Regular cardiac myocyte (primary cell): Measurements from ENCODE around the gene OR10AG1. TPM values are rescaled to one million over a fixed set of nuclear protein-coding genes. Genes with fewer than 3 reads are reported as not detected.

Experiments used
- total RNA-seq: library from RNA; depleted of rRNA; stranded (reverse); fragments of >200 nt; gene quantifications from 2 replicates; pipeline ENCODE4 v1.2.3, GENCODE V29; 2014

The OR10AG1 gene, protein sequence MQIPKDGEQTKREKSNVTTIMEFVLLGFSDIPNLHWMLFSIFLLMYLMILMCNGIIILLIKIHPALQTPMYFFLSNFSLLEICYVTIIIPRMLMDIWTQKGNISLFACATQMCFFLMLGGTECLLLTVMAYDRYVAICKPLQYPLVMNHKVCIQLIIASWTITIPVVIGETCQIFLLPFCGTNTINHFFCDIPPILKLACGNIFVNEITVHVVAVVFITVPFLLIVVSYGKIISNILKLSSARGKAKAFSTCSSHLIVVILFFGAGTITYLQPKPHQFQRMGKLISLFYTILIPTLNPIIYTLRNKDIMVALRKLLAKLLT
- not detected in 2 replicates for total RNA-seq

DNA sequence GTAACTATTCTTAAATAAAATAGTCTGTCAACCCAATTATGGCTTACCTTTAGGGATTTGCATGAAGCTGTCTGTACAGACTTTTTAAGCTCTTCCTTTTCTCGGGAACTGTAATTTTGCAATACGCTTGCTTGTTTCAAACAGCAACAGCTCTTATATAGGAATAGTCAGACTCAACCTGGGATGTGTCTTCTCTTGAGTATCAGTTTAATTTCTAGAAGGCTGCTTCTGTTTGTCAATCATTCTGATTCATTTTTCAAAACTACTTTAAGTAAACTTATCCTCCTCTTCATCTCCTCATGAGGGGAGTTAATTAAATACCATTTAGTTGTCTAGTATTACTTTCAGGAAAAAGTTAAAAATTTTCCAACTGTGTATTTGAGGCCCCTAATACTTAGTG, at the start of gene OR10AG1:
Gene OR10AG1 (minus strand): TSS at position 101 of the 400 bp plus-strand sequence. CDS start 38 bp downstream, at position 63.

DNA sequence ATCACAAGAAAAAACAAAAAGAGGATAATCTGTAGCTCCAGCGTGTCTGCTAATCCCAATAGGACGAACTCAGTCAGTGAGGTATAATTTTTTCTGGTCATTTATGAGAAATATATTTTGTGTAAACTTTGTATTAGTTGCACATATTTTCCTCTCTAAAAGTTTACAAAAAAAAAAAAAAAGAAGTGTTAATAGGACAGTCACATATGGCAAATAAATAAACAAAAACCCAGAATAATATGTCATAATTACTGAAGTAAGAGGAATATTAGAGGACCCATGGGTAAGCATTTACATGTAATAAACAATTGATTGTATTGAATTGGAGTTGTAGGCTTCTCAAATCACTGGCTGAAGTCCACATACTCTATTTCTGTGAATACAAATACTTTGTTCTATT, 24.8 kb upstream of the OR10AG1 start, which contains the start of gene OR5F1:
Gene OR5F1 (minus strand): TSS at position 101 of the 400 bp plus-strand sequence. CDS start 0 bp downstream, at position 101.

DNA sequence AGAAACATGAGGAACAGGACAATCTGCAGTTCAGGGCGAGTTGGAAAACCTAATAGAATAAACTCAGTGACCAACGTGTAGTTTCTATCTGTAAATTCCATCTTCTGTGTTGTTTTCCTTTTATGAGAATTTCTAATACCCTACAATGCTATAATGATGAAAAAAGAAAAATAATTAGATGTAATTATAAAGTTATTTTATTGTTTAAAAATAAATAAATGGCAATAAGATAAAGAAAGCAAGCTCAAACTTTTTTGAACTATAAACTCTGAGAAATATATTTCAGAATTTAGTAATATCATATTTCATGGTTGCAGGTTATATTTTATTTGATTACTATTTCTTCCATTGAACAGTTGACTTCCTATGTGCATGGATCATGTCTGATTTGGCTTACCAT, 33.4 kb downstream of the OR10AG1 start, which contains the start of gene OR5I1:
Gene OR5I1 (minus strand): TSS at position 101 of the 400 bp plus-strand sequence. CDS start 0 bp downstream, at position 101.

Other genes with a start within 250 kb of the OR10AG1 start
- not detected in 2 replicates for gene OR5D13, start 196.5 kb downstream of the OR10AG1 start, total RNA-seq
- not detected in 2 replicates for gene OR5D14, start 174.4 kb downstream of the OR10AG1 start, total RNA-seq
- not detected in 2 replicates for gene OR5L1, start 158.6 kb downstream of the OR10AG1 start, total RNA-seq
- gene OR5D18, start 150.3 kb downstream of the OR10AG1 start, total RNA-seq = not detected in 2 replicates
- gene OR5L2, start 142.7 kb downstream of the OR10AG1 start, total RNA-seq = not detected in 2 replicates
- not detected in 2 replicates for gene OR5D16, start 131.2 kb downstream of the OR10AG1 start, total RNA-seq
- not detected in 2 replicates for gene TRIM51, start 86.6 kb downstream of the OR10AG1 start, total RNA-seq
- not detected in 2 replicates for gene OR5W2, start 55.4 kb downstream of the OR10AG1 start, total RNA-seq
- not detected in 2 replicates for gene OR5I1, start 33.5 kb downstream of the OR10AG1 start, total RNA-seq
- not detected in 2 replicates for gene OR5F1, start 24.7 kb upstream of the OR10AG1 start, total RNA-seq
- not detected in 2 replicates for gene OR5AS1, start 57.7 kb upstream of the OR10AG1 start, total RNA-seq
- gene OR8I2, start 123.4 kb upstream of the OR10AG1 start, total RNA-seq = not detected in 2 replicates
- gene OR8H2, start 133.7 kb upstream of the OR10AG1 start, total RNA-seq = not detected in 2 replicates
- not detected in 2 replicates for gene OR8H3, start 152.4 kb upstream of the OR10AG1 start, total RNA-seq
- not detected in 2 replicates for gene OR8J3, start 170.3 kb upstream of the OR10AG1 start, total RNA-seq
- gene OR8K5, start 190.4 kb upstream of the OR10AG1 start, total RNA-seq = not detected in 2 replicates
- gene OR5J2, start 206.7 kb upstream of the OR10AG1 start, total RNA-seq = not detected in 2 replicates